H1 (cell line): Measurements from ENCODE around the gene ARSA. TPM values are rescaled to one million over a fixed set of nuclear protein-coding genes. Genes with fewer than 3 reads are reported as not detected.
A peak's percentile ranks its signal among the peaks of the same experiment; 100 is the strongest.

ENCODE experiments used
- CTCF ChIA-PET: fragments of 300-600 bp; sonication (Branson Sonifier 250); formaldehyde crosslinking; loops from one replicate; lab custom pipeline; 2021; ENCODE audit not compliant: partially characterized antibody; lab: Charles Lee
- POLR2A ChIA-PET: fragments of 300-600 bp; sonication (Branson Sonifier 250); formaldehyde crosslinking; loops from one replicate; lab custom pipeline; 2021; ENCODE audit warnings: inconsistent platforms; ENCODE audit not compliant: partially characterized antibody; lab: Charles Lee
- DNase-seq, 2 experiments: peaks; one replicate each; pipeline versions ENCODE4 v3.0.0 to v3.0.0-alpha.2; 2010 to 2022; ENCODE audit warnings: low spot score in 2 of 2, low read depth in 1 of 2, mixed read lengths in 1 of 2
- FAIRE-seq: peaks from 2 replicates; lab custom pipeline; 2011; peaks lifted over from hg19 to GRCh38; lab: Jason Lieb, UNC
- H2AFZ ChIP-seq: 2 replicates; pipeline ENCODE4 v1.8.1; 2012; ENCODE audit warnings: low read length, inconsistent platforms
- H2AK5ac ChIP-seq: 2 replicates; pipeline ENCODE4 v1.6.1; 2013; ENCODE audit warnings: low read depth, low read length
- H2BK120ac ChIP-seq: replicated peaks from 2 replicates; pipeline ENCODE3; 2013; ENCODE audit warnings: low read depth, low read length, inconsistent platforms
- H2BK12ac ChIP-seq: 2 replicates; pipeline ENCODE4 v1.6.1; 2013; ENCODE audit warnings: low read depth, low read length
- H2BK15ac ChIP-seq: 2 replicates; pipeline ENCODE4 v1.6.1; 2013; ENCODE audit warnings: low read length
- H2BK20ac ChIP-seq: 2 replicates; pipeline ENCODE4 v1.6.1; 2013; ENCODE audit warnings: low read length
- H2BK5ac ChIP-seq: 2 replicates; pipeline ENCODE4 v1.6.1; 2013; ENCODE audit warnings: low read depth, low read length
- H3K14ac ChIP-seq: 2 replicates; pipeline ENCODE4 v1.6.1; 2013; ENCODE audit warnings: inconsistent platforms; ENCODE audit not compliant: insufficient read length
- H3K18ac ChIP-seq: 2 replicates; pipeline ENCODE4 v1.6.1; 2013; ENCODE audit warnings: low read length; ENCODE audit errors: extremely low read depth
- H3K23ac ChIP-seq: 2 replicates; pipeline ENCODE4 v1.6.1; 2013; ENCODE audit warnings: inconsistent platforms; ENCODE audit not compliant: insufficient read length
- H3K23me2 ChIP-seq: 2 replicates; pipeline ENCODE4 v1.6.1; 2013; ENCODE audit warnings: low read depth, low read length
- H3K27ac ChIP-seq: 2 replicates; pipeline ENCODE4 v1.6.1; 2011; ENCODE audit warnings: low read depth, low read length, inconsistent platforms
- H3K27me3 ChIP-seq, 4 experiments: replicated peaks in 1 of 4; 1 replicate in 1 of 4; 2 replicates in 3 of 4; pipeline versions ENCODE4 v1.6.1 to v1.8.1; 2011 to 2013; ENCODE audit warnings: low read length in 3 of 4, mild to moderate bottlenecking in 3 of 4, inconsistent platforms in 2 of 4, mixed read lengths in 2 of 4, moderate library complexity in 1 of 4; ENCODE audit not compliant: control insufficient read depth in 3 of 4, insufficient read depth in 3 of 4; ENCODE audit errors: extremely low read depth in 1 of 4
- H3K36me3 ChIP-seq, 4 experiments: 2 replicates each; pipeline versions ENCODE4 v1.6.1 to v1.8.1; 2011 to 2013; ENCODE audit warnings: mild to moderate bottlenecking in 4 of 4, low read length in 3 of 4, moderate library complexity in 2 of 4, control low read depth in 1 of 4, inconsistent platforms in 1 of 4; ENCODE audit not compliant: insufficient read depth in 4 of 4, control insufficient read depth in 2 of 4
- H3K4ac ChIP-seq: replicated peaks from 2 replicates; pipeline ENCODE3; 2013; ENCODE audit warnings: low read length, low read depth, mixed read lengths, inconsistent platforms; ENCODE audit not compliant: insufficient read length
- H3K4me1 ChIP-seq, 4 experiments: replicated peaks in 1 of 4; 1 replicate in 1 of 4; 2 replicates in 3 of 4; pipeline versions ENCODE4 v1.6.1 to v1.8.1; 2011 to 2013; ENCODE audit warnings: low read length in 3 of 4, inconsistent platforms in 2 of 4, mixed read lengths in 1 of 4; ENCODE audit not compliant: insufficient read depth in 4 of 4, control insufficient read depth in 3 of 4
- H3K4me2 ChIP-seq, 2 experiments: 2 replicates each; pipeline versions ENCODE4 v1.6.1 to v1.8.1; 2011 to 2013; ENCODE audit warnings: low read depth in 2 of 2, low read length in 2 of 2, control low read depth in 1 of 2, inconsistent platforms in 1 of 2, mild to moderate bottlenecking in 1 of 2; ENCODE audit not compliant: insufficient read depth in 1 of 2
- H3K4me3 ChIP-seq, 4 experiments: fragments of 200-600, 300-600 bp in 1 of 4; sonication (generic), shearing (Covaris generic), sonication (Bioruptor Twin) in 1 of 4; 2 replicates each; pipeline versions ENCODE4 v1.5.1 to v1.8.1; 2011 to 2016; ENCODE audit warnings: low read length in 4 of 4, low read depth in 3 of 4, control low read depth in 2 of 4, inconsistent platforms in 2 of 4, mild to moderate bottlenecking in 2 of 4, mixed read lengths in 1 of 4, moderate library complexity in 1 of 4; ENCODE audit not compliant: insufficient read depth in 2 of 4; ENCODE audit errors: extremely low read depth in 1 of 4
- H3K56ac ChIP-seq: replicated peaks from 2 replicates; pipeline ENCODE3; 2013; ENCODE audit warnings: low read depth, mild to moderate bottlenecking, mixed read lengths, low read length, inconsistent platforms; ENCODE audit not compliant: insufficient read length
- H3K79me1 ChIP-seq: 2 replicates; pipeline ENCODE4 v1.6.1; 2013; ENCODE audit warnings: low read depth, low read length, control low read depth
- H3K79me2 ChIP-seq, 2 experiments: 2 replicates each; pipeline versions ENCODE4 v1.6.1 to v1.8.1; 2012 to 2013; ENCODE audit warnings: low read length in 2 of 2, mild to moderate bottlenecking in 2 of 2, inconsistent platforms in 1 of 2; ENCODE audit not compliant: insufficient read depth in 2 of 2, control insufficient read depth in 1 of 2
- H3K9ac ChIP-seq, 4 experiments: replicated peaks in 1 of 4; 1 replicate in 1 of 4; 2 replicates in 3 of 4; pipeline versions ENCODE4 v1.6.1 to v1.8.1; 2011 to 2013; ENCODE audit warnings: low read depth in 3 of 4, low read length in 3 of 4, control low read depth in 2 of 4, mild to moderate bottlenecking in 2 of 4, moderate library complexity in 2 of 4, inconsistent platforms in 1 of 4; ENCODE audit errors: extremely low read depth in 1 of 4
- H3K9me3 ChIP-seq, 2 experiments: 2 replicates each; pipeline versions ENCODE4 v1.6.1 to v1.8.1; 2012 to 2013; ENCODE audit warnings: mild to moderate bottlenecking in 2 of 2, moderate library complexity in 2 of 2, control low read depth in 1 of 2, inconsistent platforms in 1 of 2, low read depth in 1 of 2, low read length in 1 of 2, mixed read lengths in 1 of 2; ENCODE audit not compliant: insufficient read depth in 2 of 2
- H4K20me1 ChIP-seq, 2 experiments: replicated peaks in 1 of 2; 2 replicates each; pipeline versions ENCODE3 to v1.8.1; 2011 to 2013; ENCODE audit warnings: inconsistent platforms in 2 of 2, low read length in 2 of 2, mild to moderate bottlenecking in 1 of 2; ENCODE audit not compliant: insufficient read depth in 2 of 2, control insufficient read depth in 1 of 2
- H4K5ac ChIP-seq: 2 replicates; pipeline ENCODE4 v1.6.1; 2013; ENCODE audit warnings: low read length, low read depth, mixed read lengths, inconsistent platforms; ENCODE audit not compliant: insufficient read length
- H4K8ac ChIP-seq: 2 replicates; pipeline ENCODE4 v1.8.0; 2013; ENCODE audit warnings: mild to moderate bottlenecking, moderate library complexity, low read length, inconsistent platforms; ENCODE audit not compliant: insufficient read depth; ENCODE audit errors: extremely low read depth
- H4K91ac ChIP-seq: replicated peaks from 2 replicates; pipeline ENCODE3; 2013; ENCODE audit warnings: low read length, mixed read lengths, inconsistent platforms; ENCODE audit not compliant: insufficient read length
- ATF3 ChIP-seq: IDR thresholded peaks from 2 replicates; pipeline ENCODE4 v1.6.1; 2011; ENCODE audit warnings: low read depth, mild to moderate bottlenecking, low read length; ENCODE audit not compliant: insufficient read depth
- CHD2 ChIP-seq: IDR thresholded peaks from 2 replicates; pipeline ENCODE4 v1.6.1; 2012; ENCODE audit warnings: low read length, improper control_type of control experiment
- CTBP2 ChIP-seq: IDR thresholded peaks from 2 replicates; pipeline ENCODE4 v1.7.0; 2011; ENCODE audit warnings: borderline replicate concordance, mild to moderate bottlenecking, moderate library complexity, mixed read lengths, low read length; ENCODE audit not compliant: insufficient read depth, insufficient read length
- NANOG ChIP-seq: IDR thresholded peaks from 2 replicates; pipeline ENCODE4 v1.6.1; 2011; ENCODE audit warnings: low read length, low read depth, mild to moderate bottlenecking, inconsistent platforms; ENCODE audit not compliant: insufficient read depth, poor library complexity, severe bottlenecking
- POLR2A ChIP-seq, 2 experiments: IDR thresholded peaks; 1 replicate in 1 of 2; 2 replicates in 1 of 2; pipeline ENCODE4 v1.6.1; 2011; ENCODE audit warnings: low read depth in 2 of 2, low read length in 2 of 2, mild to moderate bottlenecking in 2 of 2; ENCODE audit errors: control extremely low read depth in 1 of 2
- RAD21 ChIP-seq, 2 experiments: IDR thresholded peaks in 1 of 2; conservative IDR thresholded peaks in 1 of 2; 2 replicates each; pipeline ENCODE4 v1.6.1; 2011; ENCODE audit warnings: low read depth in 2 of 2, low read length in 2 of 2, improper control_type of control experiment in 1 of 2, inconsistent platforms in 1 of 2, mild to moderate bottlenecking in 1 of 2, moderate library complexity in 1 of 2
- SIN3A ChIP-seq, 2 experiments: IDR thresholded peaks in 1 of 2; conservative IDR thresholded peaks in 1 of 2; 2 replicates each; pipeline ENCODE4 v1.6.1; 2011 to 2012; ENCODE audit warnings: low read length in 2 of 2, improper control_type of control experiment in 1 of 2, low read depth in 1 of 2, mild to moderate bottlenecking in 1 of 2
- TCF12 ChIP-seq: IDR thresholded peaks from 2 replicates; pipeline ENCODE4 v1.6.1; 2011; ENCODE audit warnings: low read depth, mild to moderate bottlenecking, low read length
- YY1 ChIP-seq: IDR thresholded peaks from 2 replicates; pipeline ENCODE4 v1.6.1; 2011; ENCODE audit warnings: low read depth, mild to moderate bottlenecking, low read length
- WGBS, 2 experiments: shearing (Covaris generic) in 1 of 2; methylation state at CpG; one replicate each; pipeline versions ENCODE4 v1.1.6 to v1.1.7; 2013 to 2015; ENCODE audit warnings: low lambda C conversion rate in 2 of 2, mixed read lengths in 2 of 2, inconsistent platforms in 1 of 2, low coverage in 1 of 2, missing lambda C conversion rate in 1 of 2; ENCODE audit not compliant: insufficient replicate concordance in 2 of 2, insufficient coverage in 1 of 2, insufficient read length in 1 of 2; ENCODE audit errors: extremely low coverage in 1 of 2, missing lambda C conversion rate in 1 of 2; 5-methylcytosine and 5-hydroxymethylcytosine counted together
- polyA plus RNA-seq, 7 experiments: library from polyadenylated mRNA; depleted of rRNA in 3 of 7; stranded (reverse) in 5 of 7; unstranded in 2 of 7; fragments of >200 nt in 5 of 7; fragments of 200-250 nt in 2 of 7; gene quantifications; 1 replicate in 5 of 7; 2 replicates in 1 of 7; 4 replicates in 1 of 7; pipeline versions ENCODE4 v1.2.1 to v1.2.3, GENCODE V29; 2011 to 2013; ENCODE audit warnings: missing spikeins in 2 of 7, mixed read lengths in 2 of 7
- total RNA-seq: library from RNA; stranded (reverse); fragmentation: NEBNext Ultra II Directional; extraction: Animal tissue kit (Norgen Biotek cat#: 25700); gene quantifications from 2 replicates; pipeline ENCODE4 v1.2.1, GENCODE V29; 2021
- TF ChIP-seq, protein P1 (sequence below): IDR thresholded peaks from 2 replicates; pipeline ENCODE4 v1.6.1; 2012; ENCODE audit warnings: inconsistent platforms

ARSA gene
- total and polyA plus RNA-seq, 2 of the 8 experiments (the other 6 are each of a cell fraction or from before 2014, with no cell fraction given), result 9.8 to 10.1 TPM

GRCh38 chr22:50606946-50607658 is 20.9 kb downstream of the ARSA start:
- POLR2A ChIA-PET, result no interaction called here
- CTCF ChIA-PET, result interaction anchor here (0.7 to 5.4 kb wide), 9 partner anchors 14 to 119 kb away, joined by 3 to 39 read pairs (median 5); partner anchors contain the start of genes CPT1B and SYCE3
- H3K56ac ChIP-seq, result no peak overlapping the region
- no peak overlapping the region for H2BK5ac ChIP-seq
- H2AFZ ChIP-seq, result no peak overlapping the region
- no peak for FAIRE-seq
- H3K36me3 ChIP-seq, result peaks cover 0 to 3% (median 0%) of the 10 kb centered on the region in 4 experiments; a peak in 1 of 8 replicates
- peak overlapping the region; percentile 25; the same call in 1 of the 2 replicates for H4K8ac ChIP-seq
- peaks cover 3 to 12% of the 10 kb centered on the region in 2 experiments for H4K20me1 ChIP-seq
- H3K23ac ChIP-seq, result no peak overlapping the region
- no peak overlapping the region for H2BK15ac ChIP-seq
- no peak for DNase-seq
- WGBS, 2 experiments, result 94% methylated on average over 10 of the region's 18 CpGs; no CpG with 5 or more reads in 1 of the 2 experiments
- no peak overlapping the region for H3K4ac ChIP-seq
- H3K27me3 ChIP-seq, result peaks cover 31 to 47% (median 40%) of the 10 kb centered on the region in 4 experiments; a peak in 6 of 7 replicates
- no peak overlapping the region for H4K91ac ChIP-seq
- no peak overlapping the region for H2BK20ac ChIP-seq
- no peak overlapping the region for H2BK120ac ChIP-seq
- no peaks in the 10 kb centered on the region for H3K79me2 ChIP-seq
- peaks cover 0 to 8% (median 0%) of the 10 kb centered on the region in 4 experiments; a peak in 2 of 7 replicates for H3K4me1 ChIP-seq
- no peak overlapping the region for H3K14ac ChIP-seq
- H3K27ac ChIP-seq, result no peak overlapping the region
- no peak overlapping the region for H3K18ac ChIP-seq
- H3K4me3 ChIP-seq, result no peak overlapping the region
- H2AK5ac ChIP-seq, result no peak overlapping the region
- no peak overlapping the region for H2BK12ac ChIP-seq
- no peaks in the 10 kb centered on the region for H3K79me1 ChIP-seq
- H3K9me3 ChIP-seq, result no peaks in the 10 kb centered on the region
- no peak overlapping the region for H4K5ac ChIP-seq
- peaks cover 2% of the 10 kb centered on the region; the same call in 1 of the 2 replicates for H3K23me2 ChIP-seq
- no peak overlapping the region for H3K4me2 ChIP-seq
- no peak overlapping the region for H3K9ac ChIP-seq
- TF ChIP-seq POLR2A (IDR thresholded peaks at IDR 0.05; ENCODE audit: control extremely low read depth in 1 of 2, low read depth in 2 of 2, low read length in 2 of 2) (no peak), TCF12 (no peak), SIN3A (conservative IDR thresholded peaks at IDR 0.05 in 1 of 2, IDR thresholded peaks at IDR 0.05 in 1 of 2; ENCODE audit: low read depth in 1 of 2, low read length in 2 of 2) (no peak), NANOG (no peak), ATF3 (no peak), CHD2 (no peak), RAD21 (IDR thresholded peaks at IDR 0.05 in 1 of 2, conservative IDR thresholded peaks at IDR 0.05 in 1 of 2; ENCODE audit: low read depth in 2 of 2, low read length in 2 of 2) (no peak), CTBP2 (no peak), YY1 (no peak)
- TF ChIP-seq, protein P1, sequence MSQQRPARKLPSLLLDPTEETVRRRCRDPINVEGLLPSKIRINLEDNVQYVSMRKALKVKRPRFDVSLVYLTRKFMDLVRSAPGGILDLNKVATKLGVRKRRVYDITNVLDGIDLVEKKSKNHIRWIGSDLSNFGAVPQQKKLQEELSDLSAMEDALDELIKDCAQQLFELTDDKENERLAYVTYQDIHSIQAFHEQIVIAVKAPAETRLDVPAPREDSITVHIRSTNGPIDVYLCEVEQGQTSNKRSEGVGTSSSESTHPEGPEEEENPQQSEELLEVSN, result no peak
